ENCODE results near the gene CDC42EP5. TPM values are rescaled to one million over a fixed set of nuclear protein-coding genes. Genes with fewer than 3 reads are reported as not detected.
A peak's percentile ranks its signal among the peaks of the same experiment; 100 is the strongest.

CDC42EP5 gene, protein sequence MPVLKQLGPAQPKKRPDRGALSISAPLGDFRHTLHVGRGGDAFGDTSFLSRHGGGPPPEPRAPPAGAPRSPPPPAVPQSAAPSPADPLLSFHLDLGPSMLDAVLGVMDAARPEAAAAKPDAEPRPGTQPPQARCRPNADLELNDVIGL
- total RNA-seq: 10 to 100 TPM in 2 of 4 donors, 1 to 10 TPM in 2; 6.0 to 39.4 (median 9.8) TPM

GRCh38 chr19:54473071-54473891 is at the start of gene CDC42EP5:
CDC42EP5 (minus strand) TSS chr19:54473296; CDS start chr19:54465547, 7,749 bp downstream.
- peak within 1 kb of the TSS; percentile 12 to 64 (median 46) for H3K4me3 ChIP-seq
- intact Hi-C loops (cut with DNase I): no loop called here
- peaks cover 18 to 50% (median 26%) of the 10 kb centered on the region in 3 donors for H3K4me1 ChIP-seq
- WGBS, 2 donors: 7 to 20% methylated on average over 7 to 12 of the region's 14 CpGs
- H3K27ac ChIP-seq: peak within 1 kb of the TSS; percentile 59 to 87 (median 82)
- TF ChIP-seq POLR2A (IDR thresholded peaks at IDR 0.05): peak in 1 of 4 donors; percentile 68
- TF ChIP-seq, protein P1, sequence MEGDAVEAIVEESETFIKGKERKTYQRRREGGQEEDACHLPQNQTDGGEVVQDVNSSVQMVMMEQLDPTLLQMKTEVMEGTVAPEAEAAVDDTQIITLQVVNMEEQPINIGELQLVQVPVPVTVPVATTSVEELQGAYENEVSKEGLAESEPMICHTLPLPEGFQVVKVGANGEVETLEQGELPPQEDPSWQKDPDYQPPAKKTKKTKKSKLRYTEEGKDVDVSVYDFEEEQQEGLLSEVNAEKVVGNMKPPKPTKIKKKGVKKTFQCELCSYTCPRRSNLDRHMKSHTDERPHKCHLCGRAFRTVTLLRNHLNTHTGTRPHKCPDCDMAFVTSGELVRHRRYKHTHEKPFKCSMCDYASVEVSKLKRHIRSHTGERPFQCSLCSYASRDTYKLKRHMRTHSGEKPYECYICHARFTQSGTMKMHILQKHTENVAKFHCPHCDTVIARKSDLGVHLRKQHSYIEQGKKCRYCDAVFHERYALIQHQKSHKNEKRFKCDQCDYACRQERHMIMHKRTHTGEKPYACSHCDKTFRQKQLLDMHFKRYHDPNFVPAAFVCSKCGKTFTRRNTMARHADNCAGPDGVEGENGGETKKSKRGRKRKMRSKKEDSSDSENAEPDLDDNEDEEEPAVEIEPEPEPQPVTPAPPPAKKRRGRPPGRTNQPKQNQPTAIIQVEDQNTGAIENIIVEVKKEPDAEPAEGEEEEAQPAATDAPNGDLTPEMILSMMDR (IDR thresholded peaks at IDR 0.05): no peak
- peaks cover 0 to 46% (median 0%) of the 10 kb centered on the region in 4 donors for H3K27me3 ChIP-seq
- H3K36me3 ChIP-seq: no peaks in the 10 kb centered on the region
- no peaks in the 10 kb centered on the region for H3K9me3 ChIP-seq
- no peak for DNase-seq

DNA sequence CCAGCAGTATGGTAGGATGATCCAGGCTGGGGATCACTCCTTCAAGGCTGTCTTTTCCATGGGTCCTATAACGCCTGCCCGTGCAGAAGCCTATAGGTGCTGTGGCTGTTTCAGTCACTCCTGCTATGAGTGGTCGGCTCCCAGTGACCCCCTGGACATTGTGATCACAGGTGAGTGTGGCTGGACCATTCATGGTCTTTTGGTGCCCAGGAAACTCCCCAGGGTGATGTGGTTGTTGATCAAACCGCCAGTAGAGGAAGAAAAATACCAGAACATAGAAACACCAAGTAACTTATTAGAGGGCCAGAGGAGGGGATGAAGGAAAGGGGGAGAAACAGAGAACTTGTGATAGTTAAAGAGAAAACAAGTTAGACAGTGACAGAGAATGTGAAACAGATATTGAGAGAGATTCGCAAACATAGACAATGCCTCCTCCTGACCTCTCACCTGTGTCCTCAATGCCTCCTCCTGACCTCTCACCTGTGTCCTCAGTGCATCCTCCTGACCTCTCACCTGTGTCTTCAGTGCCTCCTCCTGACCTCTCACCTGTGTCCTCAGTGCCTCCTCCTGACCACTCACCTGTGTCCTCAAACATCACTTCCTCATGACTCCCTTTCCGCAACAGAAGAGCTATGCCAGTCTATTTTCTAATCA is 48.9 kb upstream of the CDC42EP5 start:
- Histone ChIP-seq H3K36me3 (no peaks in the 10 kb centered on the region), H3K4me3 (no peak overlapping the region), H3K4me1 (no peaks in the 10 kb centered on the region), H3K27ac (no peak overlapping the region), H3K27me3 (peaks cover 0 to 26% (median 0%) of the 10 kb centered on the region in 4 donors), H3K9me3 (no peaks in the 10 kb centered on the region)
- no peak for DNase-seq
- WGBS, 2 donors: 58 to 90% methylated on average over 5 to 6 of the region's 6 CpGs
- intact Hi-C loops (cut with DNase I): no loop called here
- no peak for TF ChIP-seq POLR2A (IDR thresholded peaks at IDR 0.05)
- TF ChIP-seq, protein P1 (IDR thresholded peaks at IDR 0.05): no peak

DNA sequence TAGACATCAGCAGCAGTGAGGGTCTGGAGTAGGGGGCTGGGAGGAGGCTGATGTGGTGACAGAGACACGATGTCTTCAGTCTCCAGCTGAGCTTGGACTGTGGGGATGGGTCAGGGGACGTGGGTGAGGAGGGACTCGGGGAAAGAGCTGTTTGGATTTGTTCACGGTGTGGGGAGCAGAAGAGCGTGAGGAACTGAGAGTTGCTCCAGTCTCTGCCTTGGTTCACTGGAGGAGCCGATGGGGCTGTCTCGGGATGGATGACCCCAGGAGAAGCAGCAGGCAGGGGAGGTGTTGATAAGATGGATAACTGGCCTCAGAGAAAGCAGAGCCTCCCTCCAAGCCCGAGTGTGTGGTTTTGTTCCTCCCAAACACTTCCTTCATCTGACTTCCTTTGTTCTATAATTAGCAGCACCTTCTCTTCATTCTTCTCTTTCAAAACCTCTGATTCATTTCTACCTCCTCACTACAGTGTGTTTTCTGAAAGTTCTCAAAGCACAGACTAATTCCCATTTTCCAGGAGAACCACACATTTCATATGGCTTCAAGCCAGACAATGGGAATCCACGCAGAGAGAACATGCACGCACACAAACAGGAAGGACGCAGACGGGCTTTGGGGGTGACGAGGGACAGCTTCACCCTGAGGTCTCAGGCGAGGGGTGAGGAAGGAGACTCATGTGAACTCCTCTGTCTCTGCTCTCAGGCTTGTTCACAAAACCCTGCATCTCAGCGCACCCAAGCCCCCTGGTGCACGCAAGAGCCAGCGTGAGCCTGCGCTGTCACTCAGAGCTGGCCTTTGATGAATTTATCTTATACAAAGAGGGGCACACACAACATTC is 48.1 kb upstream of the CDC42EP5 start:
- WGBS, 2 donors: 43 to 59% methylated on average over 13 to 16 of the region's 18 CpGs
- Histone ChIP-seq H3K4me1 (no peaks in the 10 kb centered on the region), H3K4me3 (no peak overlapping the region), H3K27me3 (peaks cover 0 to 24% (median 0%) of the 10 kb centered on the region in 4 donors), H3K36me3 (no peaks in the 10 kb centered on the region), H3K9me3 (no peaks in the 10 kb centered on the region), H3K27ac (no peak overlapping the region)
- TF ChIP-seq POLR2A (IDR thresholded peaks at IDR 0.05): no peak
- TF ChIP-seq, protein P1 (IDR thresholded peaks at IDR 0.05): no peak
- DNase-seq: no peak
- intact Hi-C loops (cut with DNase I): no loop called here

- no peak overlapping the region for H3K4me3 ChIP-seq
- H3K4me1 ChIP-seq: no peaks in the 10 kb centered on the region
- no peak for DNase-seq
- H3K27me3 ChIP-seq: peaks cover 0 to 41% (median 0%) of the 10 kb centered on the region in 4 donors
- 41 to 56% methylated on average over 5 of the region's 5 CpGs for WGBS, 2 donors
- H3K27ac ChIP-seq: no peak overlapping the region
- intact Hi-C loops (cut with DNase I): no loop called here
- no peaks in the 10 kb centered on the region for H3K9me3 ChIP-seq
- H3K36me3 ChIP-seq: no peaks in the 10 kb centered on the region
- no peak for TF ChIP-seq POLR2A (IDR thresholded peaks at IDR 0.05)
- TF ChIP-seq, protein P1 (IDR thresholded peaks at IDR 0.05): no peak
Observed at GRCh38 chr19:54518844-54519243, 45.7 kb upstream of the CDC42EP5 start.

Measured in esophagus squamous epithelium (tissue), 5 donors.